Erythroblast (primary cell): Measurements from ENCODE around the gene CDK7.

Experiments used
- GATA1 ChIP-seq: IDR thresholded peaks from 2 replicates; pipeline ENCODE4 v1.6.1; 2011; ENCODE audit warnings: low read depth, mild to moderate bottlenecking, control low read depth, low read length, moderate library complexity
- POLR2A ChIP-seq: IDR thresholded peaks from 2 replicates; pipeline ENCODE4 v1.6.1; 2011; ENCODE audit warnings: mild to moderate bottlenecking, low read length

DNA sequence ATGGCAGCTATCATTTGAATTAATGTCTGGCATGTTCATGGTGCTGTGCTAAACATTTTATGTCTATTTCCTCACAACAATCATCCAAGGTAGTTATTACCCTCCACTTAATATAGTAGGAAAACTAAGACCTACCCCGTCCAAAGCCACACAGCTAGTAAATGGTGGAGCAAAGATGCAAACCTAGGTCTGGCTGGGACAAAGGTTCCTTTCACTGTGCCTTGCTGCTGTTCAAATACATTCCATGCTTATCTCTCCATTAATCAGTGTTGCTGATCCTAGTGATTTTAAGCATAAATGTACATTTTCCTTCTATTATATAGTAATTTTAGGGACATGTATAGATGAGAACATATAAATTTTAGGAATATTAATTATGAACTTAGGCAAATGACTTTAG is 59.2 kb downstream of the CDK7 start:
- TF ChIP-seq POLR2A (no peak), GATA1 (no peak)
